HG03095 (cell line): ENCODE results near the gene NCAPG2.
"Not testable (repeated sequence)": the region's sequence is repeated elsewhere in the genome, so short reads cannot be mapped to it uniquely, and the experiment has no call there.

Experiments
- ATAC-seq: cut with Tn5 transposase; IDR thresholded peaks from one replicate; pipeline ENCODE4 v1.9.1; 2021; ENCODE audit warnings: moderate library complexity; ENCODE audit not compliant: unreplicated experiment

The NCAPG2 gene

GRCh38 chr7:158645842-158646241, 58.8 kb downstream of the NCAPG2 start:
- no peak for ATAC-seq

GRCh38 chr7:158642149-158642548, 62.5 kb downstream of the NCAPG2 start:
- ATAC-seq = no peak

- no peak for ATAC-seq
Measured at GRCh38 chr7:158638001-158638400, 66.6 kb downstream of the NCAPG2 start.

DNA sequence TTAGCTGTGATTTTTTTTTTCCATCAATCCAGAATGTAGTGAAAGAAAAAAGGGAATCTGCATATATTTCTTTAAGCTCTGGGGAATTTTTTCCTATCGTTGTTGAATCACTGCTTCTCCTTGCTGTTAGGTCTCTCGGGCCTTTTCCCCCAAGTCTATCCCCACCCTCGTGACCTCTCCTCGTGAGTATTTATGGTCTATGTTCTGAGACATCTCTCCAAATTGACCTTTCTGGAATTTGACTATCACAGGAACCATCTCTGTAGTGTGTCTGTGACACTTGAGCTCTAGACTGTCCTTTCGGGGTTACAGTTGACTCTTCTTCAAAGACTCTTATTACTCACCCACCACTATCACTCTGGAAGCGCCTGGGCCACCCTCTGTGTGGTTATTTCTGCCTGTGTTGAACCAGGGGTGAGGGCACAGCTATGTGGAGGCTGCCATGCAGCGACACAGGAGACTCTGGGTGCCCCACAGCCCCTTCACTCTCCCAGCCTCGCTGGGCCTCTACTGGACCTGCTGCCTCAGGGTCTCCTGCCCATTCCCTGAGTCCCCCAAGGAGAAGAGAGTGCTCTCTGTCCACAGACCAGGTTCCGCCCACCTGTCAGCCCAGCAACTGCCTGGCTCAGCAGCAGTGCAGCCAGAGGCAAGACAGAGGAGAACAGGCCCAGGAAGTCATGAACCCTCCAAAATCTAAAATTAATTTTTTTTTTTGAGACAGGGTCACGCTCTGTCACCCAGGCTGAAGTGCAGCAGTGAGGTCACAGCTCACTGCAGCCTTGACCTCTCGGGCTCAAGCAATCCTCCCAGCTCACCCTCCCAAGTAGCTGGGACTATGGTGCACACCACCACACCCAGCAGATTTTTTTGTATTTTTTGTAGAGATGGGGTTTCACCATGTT, 71.3 kb downstream of the NCAPG2 start:
- ATAC-seq = peak; percentile 83

- ATAC-seq = no peak
Measured at GRCh38 chr7:158631574-158632195, 72.9 kb downstream of the NCAPG2 start.

DNA sequence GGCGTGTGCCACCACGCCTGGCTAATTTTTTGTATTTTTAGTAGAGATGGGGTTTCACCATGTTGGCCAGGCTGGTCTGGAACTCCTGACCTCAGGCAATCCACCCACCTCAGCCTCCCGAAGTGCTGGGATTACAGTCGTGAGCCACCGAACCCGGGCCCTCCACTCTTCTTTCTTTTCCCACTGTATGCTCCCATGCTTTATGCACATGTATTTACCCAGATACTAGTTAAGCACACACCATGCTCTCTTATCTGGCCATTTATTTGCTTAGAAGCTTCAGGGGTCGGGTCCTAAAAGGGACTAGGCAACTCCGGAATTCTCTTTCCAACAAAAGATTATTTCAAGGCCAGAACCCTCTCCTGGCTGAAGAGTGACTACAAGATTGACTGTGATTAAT, 78.3 kb downstream of the NCAPG2 start:
- not testable (repeated sequence) for ATAC-seq

- ATAC-seq = no peak
Measured at GRCh38 chr7:158623241-158623640, 81.4 kb downstream of the NCAPG2 start.

GRCh38 chr7:158620839-158621441, 83.7 kb downstream of the NCAPG2 start:
- ATAC-seq = no peak

GRCh38 chr7:158620418-158620817, 84.2 kb downstream of the NCAPG2 start:
- ATAC-seq = no peak

GRCh38 chr7:158618745-158619140, 85.9 kb downstream of the NCAPG2 start:
- no peak for ATAC-seq

- ATAC-seq = no peak
Measured at GRCh38 chr7:158617737-158618128, 86.9 kb downstream of the NCAPG2 start.

- ATAC-seq = no peak
Measured at GRCh38 chr7:158616050-158616449, 88.6 kb downstream of the NCAPG2 start.

- no peak for ATAC-seq
Measured at GRCh38 chr7:158614700-158615099, 89.9 kb downstream of the NCAPG2 start.

- peak; percentile 85 for ATAC-seq
Measured at GRCh38 chr7:158613481-158613880, 91.1 kb downstream of the NCAPG2 start.

- no peak for ATAC-seq
Measured at GRCh38 chr7:158612546-158612945, 92.1 kb downstream of the NCAPG2 start.

DNA sequence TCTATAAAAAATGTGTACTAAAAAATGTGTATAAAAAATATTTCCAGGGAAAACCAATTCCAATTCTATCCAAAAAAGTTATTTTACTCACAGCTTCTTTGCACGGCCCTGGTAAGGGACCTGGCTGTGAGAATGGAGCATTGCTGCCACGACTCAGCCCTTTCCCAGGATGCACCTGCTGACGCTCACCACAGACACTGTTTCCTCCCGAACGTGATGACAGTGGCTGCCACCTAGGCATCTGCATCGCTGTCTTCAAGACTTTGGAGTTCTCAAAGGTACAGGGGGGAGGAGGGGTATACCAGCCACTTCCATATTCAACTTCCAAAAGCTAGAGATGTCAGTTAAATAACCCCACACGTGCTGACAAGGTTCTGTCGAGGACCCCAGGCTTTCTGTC, 93.1 kb downstream of the NCAPG2 start:
- ATAC-seq = no peak

DNA sequence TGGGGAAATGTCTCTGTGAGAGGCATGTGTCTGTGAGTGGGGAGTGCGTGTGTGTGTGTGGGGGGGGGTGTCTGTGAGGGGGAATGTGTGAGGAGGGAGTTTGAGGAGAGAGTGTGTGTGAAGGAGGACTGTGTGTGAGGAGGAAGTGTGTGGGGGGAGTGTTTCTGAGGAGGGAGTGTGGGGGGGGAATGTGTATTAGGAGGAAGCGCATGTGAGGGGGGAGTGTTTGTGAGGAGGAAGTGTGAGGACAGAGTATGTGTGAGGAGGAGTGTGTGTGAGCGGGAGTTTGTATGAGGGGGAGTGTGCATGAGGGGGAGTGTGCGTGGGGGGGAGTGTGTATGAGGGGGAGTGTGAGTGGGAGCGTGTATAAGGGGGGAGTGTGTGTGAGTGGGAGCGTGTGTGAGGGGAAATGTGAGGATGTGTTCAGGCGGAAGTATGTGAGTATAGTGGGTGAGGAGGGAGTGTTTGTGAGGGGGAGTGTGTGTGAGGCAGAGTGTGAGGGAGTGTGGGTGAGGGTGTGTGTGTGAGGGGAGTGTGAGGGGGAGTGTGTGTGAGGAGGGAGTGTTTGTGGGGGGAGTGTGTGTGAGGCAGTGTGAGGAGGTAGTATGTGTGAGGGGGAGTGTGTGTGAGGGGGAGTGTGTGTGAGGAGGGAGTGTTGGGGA, 95.2 kb downstream of the NCAPG2 start:
- no peak for ATAC-seq

DNA sequence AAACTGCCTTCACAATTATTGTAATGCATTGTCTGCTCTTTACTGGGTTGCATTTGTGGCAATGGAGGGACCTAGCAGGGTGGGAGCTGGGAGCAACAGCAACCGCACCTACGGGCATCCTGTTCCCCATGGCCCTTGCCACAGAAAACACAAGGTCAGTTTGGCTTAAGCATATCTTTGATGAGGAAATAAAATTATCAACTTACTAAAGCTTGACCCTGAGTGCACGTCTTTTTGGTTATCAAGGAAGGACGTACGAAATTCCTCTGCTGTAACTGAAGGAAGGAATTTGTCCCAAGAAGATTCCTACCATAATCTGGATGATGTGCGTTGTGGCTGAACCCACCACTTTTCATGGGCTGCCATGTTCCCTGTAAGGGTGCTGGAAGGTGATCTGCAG, 97.0 kb downstream of the NCAPG2 start:
- ATAC-seq = no peak

GRCh38 chr7:158606671-158607424, 97.8 kb downstream of the NCAPG2 start:
- no peak for ATAC-seq

DNA sequence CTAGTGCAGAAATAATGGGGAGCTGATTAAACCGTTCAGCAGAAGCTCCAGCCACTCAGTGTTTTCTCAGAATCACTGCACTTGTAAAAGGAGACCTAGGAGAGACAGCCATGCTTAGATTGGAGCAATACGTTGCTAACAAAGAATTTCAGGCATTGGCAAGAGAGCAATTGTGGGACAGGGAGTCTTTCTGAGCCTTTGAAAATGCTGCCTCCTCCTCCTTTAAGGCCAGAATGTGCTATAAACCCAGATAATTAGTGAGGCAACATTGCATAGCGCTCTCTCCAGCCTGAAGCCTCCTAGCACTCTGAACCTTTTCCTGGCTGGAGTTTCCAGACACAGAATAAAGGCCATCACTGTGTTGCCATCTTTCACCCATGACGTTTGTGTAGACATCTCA, 98.5 kb downstream of the NCAPG2 start:
- ATAC-seq = no peak
